Measurements from ENCODE around the gene ZNF804B.

GRCh38 chr7:89041240-89041639 is 281.7 kb downstream of the ZNF804B start:
- TF ChIP-seq, protein P1, sequence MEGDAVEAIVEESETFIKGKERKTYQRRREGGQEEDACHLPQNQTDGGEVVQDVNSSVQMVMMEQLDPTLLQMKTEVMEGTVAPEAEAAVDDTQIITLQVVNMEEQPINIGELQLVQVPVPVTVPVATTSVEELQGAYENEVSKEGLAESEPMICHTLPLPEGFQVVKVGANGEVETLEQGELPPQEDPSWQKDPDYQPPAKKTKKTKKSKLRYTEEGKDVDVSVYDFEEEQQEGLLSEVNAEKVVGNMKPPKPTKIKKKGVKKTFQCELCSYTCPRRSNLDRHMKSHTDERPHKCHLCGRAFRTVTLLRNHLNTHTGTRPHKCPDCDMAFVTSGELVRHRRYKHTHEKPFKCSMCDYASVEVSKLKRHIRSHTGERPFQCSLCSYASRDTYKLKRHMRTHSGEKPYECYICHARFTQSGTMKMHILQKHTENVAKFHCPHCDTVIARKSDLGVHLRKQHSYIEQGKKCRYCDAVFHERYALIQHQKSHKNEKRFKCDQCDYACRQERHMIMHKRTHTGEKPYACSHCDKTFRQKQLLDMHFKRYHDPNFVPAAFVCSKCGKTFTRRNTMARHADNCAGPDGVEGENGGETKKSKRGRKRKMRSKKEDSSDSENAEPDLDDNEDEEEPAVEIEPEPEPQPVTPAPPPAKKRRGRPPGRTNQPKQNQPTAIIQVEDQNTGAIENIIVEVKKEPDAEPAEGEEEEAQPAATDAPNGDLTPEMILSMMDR (IDR thresholded peaks at IDR 0.05; ENCODE audit: low read depth, low read length) = no peak
- no peak for TF ChIP-seq EZH2phosphoT487 (IDR thresholded peaks at IDR 0.05; ENCODE audit: low read depth)

All from OCI-LY3 (cell line).